ENCODE results near the gene MAD1L1.

The MAD1L1 gene

DNA sequence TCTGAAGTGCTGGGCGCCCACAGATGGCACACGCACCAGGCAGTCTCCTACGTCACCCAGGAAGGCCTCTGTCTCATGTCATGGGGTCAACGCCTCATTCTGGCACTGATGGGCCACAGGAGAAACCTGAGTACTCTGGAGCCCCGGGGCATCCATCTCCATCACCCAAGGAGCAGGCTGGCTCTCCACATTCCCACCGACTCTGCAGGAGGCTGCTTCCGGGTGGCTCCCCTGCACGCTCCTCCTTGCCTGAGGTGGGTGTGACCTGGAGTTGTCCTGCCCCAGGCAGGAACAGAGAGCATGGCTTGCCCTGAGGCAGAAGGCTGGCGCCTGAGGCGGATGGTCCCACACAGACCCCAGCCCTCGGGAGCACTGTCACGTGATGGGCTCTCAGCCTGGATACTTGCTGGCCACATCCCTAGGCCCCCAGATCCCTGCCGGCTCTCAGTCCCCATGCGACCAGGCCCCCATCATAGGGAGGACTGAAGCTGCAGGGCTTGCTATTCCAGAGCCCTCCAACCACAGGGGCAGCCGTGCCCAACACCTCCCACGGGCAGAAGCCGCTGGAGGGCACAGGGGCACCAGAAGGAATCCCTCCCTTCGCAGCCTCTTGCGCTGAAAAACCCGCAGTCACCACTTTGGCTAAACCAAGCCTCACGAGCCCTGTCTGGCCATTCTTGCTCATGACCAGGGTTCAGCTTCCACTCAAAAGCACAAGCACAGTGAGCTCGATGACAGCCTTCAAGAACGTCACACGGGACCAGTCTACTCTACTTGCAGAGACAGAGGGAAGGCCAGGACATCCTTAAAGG is 80.7 kb downstream of the MAD1L1 start:
- DNase-seq = no peak

DNA sequence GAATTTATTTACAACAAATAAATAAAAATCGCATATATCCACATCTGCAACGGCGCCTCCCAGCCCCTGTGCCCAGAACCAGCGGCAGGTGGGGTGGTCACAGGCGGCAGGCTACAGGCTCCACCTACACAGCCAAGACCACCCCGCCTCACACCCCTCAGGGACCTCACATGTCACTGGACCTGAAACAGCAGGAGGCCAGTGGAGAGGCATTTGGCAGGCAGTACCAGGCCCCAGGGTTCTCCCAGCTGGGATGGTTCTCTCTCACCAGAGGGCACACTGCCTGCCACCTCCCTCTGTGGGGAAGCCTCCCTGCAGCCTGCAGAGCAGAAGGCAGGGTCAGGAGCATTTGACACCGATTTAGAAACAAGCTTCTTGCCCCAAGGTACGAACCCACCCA is 81.5 kb downstream of the MAD1L1 start:
- DNase-seq = no peak

DNA sequence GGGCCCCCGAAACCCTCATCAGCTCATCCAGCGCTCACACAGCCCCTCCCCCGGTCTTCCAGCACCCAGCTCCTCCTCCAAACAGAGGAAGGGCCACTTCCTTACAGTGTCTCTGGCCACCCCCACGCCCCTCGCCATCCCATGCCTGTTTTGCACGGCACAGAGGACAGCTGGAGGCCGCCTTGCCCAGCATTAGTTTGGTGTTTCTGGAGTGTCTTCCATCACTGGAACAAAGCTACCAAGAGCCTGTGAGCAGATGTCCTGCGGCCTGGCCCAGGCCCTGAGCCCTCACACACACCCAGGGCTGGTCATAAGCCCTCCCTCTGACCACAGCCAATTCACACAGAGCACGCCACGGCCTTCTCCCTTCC is 82.3 kb downstream of the MAD1L1 start:
- DNase-seq = no peak

DNA sequence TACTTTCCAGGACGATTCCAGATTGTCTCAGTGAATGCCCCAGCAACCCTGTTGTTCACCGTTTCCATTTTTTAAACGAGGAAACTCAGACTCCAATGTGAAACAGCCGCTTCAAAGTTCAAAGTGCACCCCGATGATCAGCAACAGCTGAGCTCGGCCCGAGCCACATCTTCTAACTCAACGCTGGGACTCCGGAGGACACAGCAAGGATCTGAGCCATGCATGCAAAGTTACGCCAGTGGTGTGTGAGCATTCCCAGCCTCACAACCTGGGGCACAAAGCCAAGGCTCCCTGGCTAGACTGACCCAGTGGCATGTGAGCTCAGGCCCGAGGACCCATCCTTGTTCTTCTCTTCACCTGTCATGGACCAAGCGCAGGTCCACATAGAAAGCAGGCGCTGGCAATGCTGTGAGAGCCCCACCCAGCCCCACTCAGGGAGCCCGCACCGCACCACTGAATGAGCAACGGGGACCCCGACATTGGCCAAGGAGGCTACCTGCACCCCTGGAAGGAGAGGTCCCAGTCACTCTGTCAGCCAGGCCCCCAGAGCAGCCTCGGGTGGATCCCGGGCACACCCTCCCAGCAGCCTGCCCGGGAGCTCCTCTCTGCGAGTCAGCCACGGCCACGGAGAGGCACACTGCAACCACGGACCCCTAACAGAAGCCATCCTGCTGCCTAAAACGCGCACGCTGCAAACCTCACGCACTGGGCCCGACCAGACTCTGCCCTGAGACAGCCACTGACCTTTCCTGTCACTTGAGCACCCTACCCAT is 82.9 kb downstream of the MAD1L1 start:
- DNase-seq = no peak

DNA sequence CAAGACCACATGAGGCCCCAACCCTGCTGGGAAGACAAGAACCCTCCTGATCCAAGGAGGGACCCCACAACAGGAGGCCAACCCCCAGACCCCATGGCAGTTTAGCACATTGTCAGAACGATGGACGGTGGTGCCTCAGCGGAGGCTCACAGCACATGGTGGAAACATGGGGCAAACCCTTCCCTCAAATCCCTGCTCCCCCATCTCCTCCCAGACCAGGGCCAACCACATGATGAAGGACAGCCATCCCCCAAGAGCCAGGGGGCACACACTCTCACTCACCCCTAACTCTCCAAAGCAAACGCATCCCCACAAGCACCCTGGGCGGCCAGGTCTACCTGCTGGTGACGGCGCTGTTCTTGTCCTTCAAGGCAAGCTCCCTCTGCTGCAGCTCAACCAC is 83.9 kb downstream of the MAD1L1 start:
- DNase-seq = no peak

DNA sequence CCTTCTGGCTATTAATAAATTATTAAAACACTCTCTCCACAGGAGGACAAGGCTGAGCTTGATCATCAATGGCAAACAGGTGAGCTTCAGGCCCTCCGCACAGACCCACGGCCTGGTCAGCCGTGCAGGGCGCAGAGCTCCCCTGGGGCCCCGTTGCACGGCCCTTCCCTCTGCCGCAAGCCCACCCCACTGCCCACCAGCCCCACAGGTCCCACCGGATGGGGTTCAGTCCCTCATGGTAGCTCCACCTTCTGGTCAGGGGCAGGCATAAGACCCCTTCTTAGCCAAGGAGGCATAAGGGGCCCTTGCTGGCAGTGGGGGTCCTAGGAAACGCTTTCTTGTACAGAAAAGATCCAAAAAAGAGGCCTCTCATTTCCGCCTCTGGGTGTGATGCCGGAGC is 84.6 kb downstream of the MAD1L1 start:
- DNase-seq = no peak

DNA sequence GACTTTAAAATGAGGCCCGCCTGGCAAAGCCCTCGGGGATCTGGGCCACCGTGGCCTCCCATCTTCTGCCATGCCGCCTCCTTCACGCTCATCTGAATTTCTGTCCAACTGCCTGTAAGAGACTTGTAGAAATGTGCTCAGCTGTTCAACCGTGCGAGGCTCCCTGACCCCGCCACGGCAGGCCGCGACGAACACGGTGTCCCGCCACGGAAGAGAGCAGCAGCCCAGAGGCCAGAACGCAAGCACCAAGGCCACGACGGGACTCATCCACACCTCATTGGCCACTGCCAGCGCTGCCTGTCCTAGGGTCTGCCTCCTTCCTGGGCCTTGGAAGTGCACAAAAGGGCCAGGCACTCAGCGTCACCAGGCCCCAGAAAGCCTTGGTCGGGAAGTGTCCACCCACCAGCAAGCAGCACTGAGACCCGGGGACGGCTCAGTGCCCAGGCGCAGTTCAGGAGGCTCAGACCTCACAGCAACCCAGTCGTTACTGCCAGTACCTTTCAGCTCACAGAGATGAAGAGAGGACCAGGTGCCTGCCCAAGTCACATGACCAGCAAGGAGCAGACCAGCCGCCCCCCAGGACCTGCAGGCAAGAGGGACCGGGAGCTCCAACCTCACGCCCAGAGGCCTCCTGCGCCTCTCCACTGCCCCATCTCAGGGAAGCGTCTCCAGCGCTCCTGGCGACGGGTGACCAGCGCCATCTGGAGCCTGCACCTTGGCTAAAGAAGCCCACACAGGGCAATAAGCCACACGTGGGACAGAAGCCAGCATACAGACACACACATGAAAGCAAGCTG is 85.9 kb downstream of the MAD1L1 start:
- no peak for DNase-seq

DNA sequence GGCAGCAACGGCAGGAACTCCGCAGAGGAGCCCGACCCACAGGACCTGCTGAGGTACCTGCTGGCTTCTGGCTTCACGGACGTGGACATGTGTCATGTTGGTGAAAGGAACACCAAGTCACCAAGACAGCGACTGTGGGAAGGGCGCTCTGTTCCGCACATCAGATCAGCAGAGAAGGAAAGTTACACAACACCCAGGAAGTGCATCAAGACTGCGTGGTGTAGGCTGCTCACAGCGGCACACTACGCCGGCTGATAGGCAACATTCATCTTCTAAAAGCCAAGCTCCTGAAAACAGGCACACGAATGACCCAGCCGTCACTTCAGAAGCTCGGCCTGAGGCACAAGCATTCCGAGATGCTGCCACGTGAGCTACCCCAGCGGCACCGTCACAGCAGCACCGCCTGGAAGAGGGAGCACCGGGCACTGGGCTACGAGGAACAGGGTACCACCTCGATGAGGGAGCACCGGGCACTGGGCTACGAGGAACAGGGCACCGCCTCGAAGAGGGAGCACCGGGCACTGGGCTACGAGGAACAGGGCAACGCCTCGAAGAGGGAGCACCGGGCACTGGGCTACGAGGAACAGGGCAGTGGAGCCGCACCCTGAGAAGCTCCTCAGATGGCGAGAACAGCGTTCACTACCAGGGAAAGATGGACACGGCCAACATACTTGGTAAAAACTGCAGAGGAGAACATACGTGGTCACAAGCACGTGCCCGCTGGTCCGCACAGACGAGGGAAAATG is 86.7 kb downstream of the MAD1L1 start:
- no peak for DNase-seq

DNA sequence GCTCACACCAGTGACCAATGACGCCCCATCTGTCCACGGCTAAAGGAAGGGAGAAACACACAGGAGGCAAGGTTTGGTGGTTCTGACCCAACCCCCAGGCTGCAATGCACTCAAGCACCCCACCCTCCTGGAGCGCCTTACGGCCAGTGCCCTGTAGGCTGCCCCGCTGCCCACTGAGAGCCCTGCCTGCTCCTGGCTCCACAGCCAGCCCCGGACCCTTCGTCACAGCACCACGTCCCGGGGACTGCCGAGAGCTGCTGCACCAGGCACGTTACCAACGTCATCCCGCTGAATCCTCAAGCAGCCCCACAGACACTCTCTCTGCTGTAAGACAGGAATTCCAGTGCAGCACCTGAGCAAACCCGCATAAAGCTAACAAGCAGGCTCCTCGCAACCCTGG is 87.8 kb downstream of the MAD1L1 start:
- no peak for DNase-seq

DNA sequence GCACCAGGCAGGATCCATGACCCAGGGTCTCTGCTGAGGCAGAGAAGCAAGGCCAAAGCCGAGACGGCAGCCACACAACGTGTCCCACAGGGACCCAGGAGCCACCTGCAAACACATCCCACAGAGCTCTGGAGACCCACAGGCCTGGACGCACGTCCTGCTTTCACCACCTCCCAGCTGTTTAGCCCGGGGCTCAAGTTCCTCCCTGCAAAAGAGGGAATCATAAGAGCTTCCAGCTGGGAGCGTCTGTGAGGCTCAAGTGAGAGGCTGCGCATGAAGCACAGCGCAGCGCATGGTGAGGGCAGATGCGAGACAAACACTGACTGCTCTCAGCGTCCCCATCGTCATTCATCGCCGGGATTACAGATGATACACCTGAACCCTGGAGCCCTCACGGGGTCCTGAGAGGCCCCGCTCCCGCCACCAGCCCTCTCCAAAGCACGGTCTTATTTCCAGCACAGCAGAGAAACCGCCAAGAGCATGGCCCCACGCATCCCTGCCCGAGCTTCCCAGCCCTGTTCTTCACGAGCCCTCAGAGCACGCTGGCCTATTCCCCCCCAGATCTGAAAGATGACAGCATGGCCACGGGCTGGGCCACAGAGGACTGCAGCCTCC is 88.7 kb downstream of the MAD1L1 start:
- DNase-seq = peak; percentile 44

DNA sequence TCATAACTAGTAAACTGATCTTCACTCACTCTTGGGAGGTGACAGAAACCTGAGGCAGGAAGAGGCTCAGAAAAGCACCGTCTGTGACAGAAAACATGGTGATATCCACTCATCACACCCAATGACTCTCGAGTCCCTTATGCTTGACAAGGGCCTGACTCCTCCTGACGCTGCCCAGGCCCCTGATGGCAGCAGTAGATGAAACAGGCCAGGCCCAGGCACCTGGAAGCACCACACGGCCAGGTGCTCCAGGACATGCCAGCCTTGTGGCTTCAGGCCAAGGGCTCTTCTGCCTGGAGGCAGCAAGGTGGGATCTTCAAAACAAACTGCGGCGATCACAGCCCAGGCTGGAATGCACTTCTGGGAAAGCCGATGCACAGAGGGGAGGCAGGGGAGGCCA is 89.3 kb downstream of the MAD1L1 start:
- no peak for DNase-seq

DNA sequence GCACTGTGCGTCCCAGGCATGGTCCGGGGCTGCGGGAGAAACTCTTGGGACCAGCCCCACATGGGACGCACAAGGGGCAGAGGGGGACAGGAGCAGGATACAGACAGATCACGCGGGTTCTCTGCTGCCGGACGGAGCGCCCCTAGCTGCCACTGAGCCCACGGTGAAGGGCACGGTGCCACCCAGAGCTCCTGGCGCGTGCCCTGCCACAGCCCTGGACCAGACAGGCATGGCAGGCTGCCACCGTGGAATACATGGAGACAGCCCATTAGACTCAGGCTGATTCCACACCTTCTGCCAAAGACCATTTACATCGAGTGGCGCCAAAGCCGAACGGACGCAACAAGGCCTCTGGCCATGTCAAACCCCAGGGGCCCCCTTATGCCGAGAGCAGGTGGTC is 90.4 kb downstream of the MAD1L1 start:
- DNase-seq = no peak

DNA sequence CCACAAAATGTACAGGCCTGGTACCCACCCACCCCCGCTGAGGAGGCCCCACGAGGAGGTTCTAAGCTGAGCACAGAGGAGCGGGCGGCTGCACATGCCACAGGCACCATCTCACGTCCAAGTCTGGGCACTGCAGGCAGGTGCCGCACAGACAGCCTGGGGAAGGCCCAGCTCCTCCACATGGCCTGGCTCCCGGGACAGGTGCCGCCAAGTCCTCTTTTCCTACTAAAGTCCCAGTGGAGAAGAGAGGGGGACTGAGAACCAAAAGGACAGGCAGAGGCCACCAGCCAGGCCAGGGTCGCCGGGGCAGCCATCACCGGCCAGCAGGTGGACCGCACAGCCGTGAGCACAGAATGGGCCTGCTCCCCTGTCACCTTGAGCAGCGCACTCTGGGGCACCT is 91.1 kb downstream of the MAD1L1 start:
- DNase-seq = no peak

DNA sequence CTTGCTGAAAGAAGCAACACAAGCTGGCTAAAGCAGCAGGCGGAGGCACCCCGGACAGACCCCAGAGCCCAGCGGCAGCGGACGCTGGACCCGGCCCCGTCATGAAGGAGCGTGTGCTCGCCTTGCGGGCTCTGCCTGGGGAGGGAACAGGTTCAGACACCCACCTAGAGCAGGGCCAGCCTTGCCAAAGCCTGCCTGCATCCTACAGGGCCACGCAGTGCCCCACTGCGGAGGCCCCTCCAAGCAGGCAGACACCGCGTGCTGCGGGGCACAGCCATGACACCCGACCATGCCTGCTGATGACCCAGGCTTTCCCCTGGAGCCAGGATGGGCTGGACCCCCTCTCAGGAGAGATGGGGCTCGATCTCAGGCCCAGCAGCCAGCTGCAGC is 91.7 kb downstream of the MAD1L1 start:
- no peak for DNase-seq

DNA sequence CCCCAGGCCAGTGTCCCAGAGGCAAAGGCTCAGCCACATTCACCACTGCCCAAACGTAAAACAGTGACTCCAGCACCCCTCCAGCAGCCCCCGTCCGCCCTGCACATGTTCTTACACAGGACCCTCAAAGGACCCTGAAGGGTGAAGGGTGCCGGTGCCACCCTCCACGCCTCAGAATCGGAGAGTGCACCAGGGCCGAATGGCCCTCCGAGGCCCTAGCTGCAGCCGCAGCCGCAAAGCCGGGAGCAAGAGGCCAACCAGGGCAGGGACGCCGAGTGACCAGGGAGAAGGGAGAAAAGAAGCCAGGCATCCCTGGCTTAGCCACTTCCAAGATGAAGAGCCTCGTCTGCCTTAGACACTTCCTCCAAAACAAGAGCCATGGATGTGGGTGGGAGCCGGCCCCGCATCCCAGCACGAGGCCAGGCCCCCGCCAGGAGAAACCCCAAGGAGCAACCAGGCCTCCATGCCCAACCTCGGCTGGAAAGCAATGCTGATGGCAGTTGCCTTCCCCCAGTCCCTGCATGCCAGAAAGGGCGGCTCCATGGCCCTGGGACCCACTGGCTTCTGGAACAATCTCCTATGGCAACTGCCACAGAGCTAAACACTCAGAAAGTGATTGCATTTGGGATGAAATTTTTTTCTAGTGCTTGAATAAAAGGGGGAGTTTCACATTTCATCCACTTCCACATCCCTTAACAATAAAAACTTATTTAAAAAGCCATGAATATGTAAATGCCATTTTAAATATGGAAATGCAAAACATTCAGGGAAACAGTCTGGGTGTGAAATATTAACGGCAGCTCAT is 92.3 kb downstream of the MAD1L1 start:
- no peak for DNase-seq

DNA sequence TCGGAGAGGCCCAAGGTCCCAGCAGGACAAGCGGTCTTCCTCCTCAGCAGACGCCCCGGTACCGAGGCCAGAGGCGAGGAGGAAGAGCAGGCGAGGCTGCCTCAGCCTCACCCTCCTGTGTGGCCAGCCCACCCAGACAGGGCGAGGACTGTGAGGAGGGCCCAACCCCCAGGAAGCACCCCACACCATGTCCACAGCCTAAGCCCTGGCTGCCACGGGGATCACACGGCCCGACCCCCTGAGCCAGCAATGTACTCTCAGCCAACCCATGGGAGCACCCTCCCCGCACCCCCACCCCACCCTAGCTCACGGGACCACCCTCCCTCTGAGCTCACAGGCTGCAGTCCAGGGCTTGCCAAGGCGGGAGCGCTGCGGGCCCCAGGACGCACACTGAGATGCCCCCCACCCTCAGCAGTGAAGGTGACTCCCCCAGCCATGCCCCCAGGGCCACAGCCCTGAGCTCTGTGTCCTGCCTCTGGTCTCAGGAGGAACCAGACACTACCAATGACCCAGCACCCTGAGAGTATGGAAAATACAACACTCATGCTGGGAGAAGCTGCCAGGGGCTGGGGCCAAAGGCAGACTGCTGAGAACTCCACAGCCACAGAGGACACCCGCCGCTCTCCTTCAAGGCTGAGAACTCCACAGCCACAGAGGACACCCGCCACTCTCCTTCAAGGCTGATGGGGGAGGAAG is 93.6 kb downstream of the MAD1L1 start:
- no peak for DNase-seq

DNA sequence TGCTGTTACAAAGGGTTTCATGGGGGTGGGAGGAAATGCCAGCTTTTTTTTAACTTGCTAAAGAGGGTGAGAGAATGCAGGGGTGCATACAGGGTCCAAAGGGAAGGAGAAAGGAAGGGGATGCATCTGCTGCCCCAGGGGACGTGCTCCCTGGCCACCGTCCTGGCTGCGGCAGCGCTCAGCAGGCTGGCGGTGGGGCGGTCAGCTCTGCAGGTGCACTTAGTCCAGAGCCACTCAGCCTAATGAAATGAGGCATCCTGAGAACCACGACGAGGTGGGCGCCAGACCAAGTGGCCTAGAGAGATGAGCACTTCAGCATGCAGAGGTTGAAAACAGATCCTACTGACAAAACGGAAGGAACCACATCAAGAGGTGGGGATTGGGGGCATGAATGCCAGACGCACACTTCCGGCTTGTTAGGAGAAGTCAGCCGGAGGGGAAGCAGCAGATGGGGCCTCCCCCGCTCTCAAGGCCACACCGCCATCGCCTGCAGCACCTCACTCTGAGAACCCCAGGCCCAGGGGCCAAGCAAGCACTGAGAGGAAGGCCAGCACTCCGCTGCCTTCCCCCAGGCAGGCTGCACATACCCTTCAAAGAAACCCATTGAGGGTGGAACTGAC is 94.5 kb downstream of the MAD1L1 start:
- no peak for DNase-seq

DNA sequence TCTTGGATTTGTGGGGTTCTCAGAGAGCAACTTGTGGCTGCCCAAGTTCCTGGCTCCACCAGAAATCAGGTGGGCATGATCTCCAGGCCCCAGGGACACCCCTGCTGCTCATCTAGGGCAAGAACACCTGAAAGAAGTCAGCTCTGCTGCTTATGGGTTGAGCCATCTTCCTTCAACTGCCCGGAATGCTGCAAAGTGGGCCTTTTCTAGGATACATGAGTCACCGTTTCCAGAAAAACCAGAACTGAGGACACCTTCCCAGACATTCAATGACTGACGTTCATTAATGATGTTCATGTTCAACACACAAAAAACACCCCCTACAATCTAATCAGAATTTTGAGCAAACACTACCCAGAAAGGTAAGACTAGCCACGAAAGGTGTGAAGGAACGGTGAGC is 98.0 kb downstream of the MAD1L1 start:
- no peak for DNase-seq

DNA sequence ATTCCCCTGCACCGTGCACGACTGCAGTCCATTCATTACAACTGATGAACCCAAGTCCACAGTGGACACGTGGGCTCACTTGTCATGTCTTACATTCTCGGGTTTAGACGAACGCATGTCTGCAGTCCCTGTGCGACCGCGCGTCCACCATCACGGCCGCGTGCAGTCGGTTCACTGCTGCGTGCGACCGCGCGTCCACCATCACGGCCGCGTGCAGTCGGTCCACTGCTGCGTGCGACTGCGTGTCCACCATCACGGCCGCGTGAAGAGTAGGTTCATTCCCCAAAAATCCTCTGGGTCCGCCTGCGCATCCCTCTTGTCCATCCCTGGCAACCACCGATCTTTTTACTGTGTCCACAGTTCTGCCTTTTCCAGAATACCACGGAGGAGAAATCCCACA is 100.5 kb downstream of the MAD1L1 start:
- no peak for DNase-seq

DNA sequence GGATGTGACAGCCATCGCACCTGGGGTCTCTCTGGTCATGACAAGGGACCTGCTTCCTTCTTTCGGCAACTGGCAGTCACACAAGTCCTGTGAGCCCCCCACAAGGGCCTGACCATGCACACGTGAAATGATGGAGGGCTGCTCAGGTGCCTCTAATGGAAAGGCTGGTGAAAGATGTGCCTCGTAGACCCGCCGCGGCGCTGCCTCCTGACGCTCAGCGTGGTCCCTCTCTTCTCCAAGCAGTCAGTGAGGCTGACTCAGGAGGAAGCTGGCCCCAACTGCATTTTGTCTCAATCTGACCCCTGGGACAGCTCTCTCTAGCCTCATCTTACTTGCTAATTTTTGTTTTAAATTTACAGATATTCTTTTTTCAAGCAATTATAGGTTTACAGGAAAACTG is 100.9 kb downstream of the MAD1L1 start:
- DNase-seq = no peak

DNA sequence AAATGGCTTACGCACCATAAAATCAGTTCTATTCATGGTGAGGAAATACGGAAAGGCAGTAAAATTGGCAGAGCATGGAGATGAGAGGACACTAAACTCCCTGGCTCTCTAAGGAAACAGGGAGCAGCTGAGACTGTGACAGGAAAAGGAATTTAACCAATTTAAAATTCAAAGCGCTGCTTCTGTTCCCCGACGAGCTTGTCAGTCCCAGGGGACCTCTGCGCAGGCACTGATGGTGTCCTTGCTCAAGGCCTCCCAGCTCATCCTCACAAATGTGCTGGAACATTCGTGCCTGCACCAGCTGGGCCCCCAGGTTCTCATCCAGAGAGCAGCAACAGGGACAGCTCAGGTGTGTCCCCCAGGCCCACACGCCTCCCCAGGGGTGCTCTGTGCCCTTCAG is 101.4 kb downstream of the MAD1L1 start:
- no peak for DNase-seq

Measured in NCI-H1417 treated with DMSO at 0.1 percent for 48 hours (cell line).